Spleen (tissue), 7 donors: ENCODE data around the gene PLAC9.

Experiments
- CTCF ChIP-seq, 11 experiments: fragments of 200-600 bp in 7 of 11; fragments of 450-650 bp in 4 of 11; sonication (generic) in 4 of 11; IDR thresholded peaks in 8 of 11; conservative IDR thresholded peaks in 3 of 11; 1 replicate in 7 of 11; 2 replicates in 4 of 11; pipeline versions ENCODE4 v1.4.0 to v1.8.0; 2016 to 2021; ENCODE audit warnings: antibody characterized with exemption in 11 of 11, inconsistent platforms in 4 of 11, mild to moderate bottlenecking in 1 of 11
- POLR2A ChIP-seq, 3 donors: fragments of 450-650 bp; IDR thresholded peaks; one replicate each; pipeline ENCODE4 v1.5.1; 2017; ENCODE audit warnings: antibody characterized with exemption in 3 of 3, mild to moderate bottlenecking in 1 of 3
- donor health status: DM: no; HTN: no; CAD: no; lungs with moderate emphysema.
- donor health status: DM: no; HTN: no; CAD: no.
- donor health status: DM: no; HTN: no; CAD: no.

- TF ChIP-seq POLR2A (IDR thresholded peaks at IDR 0.05) (no peak), CTCF (IDR thresholded peaks at IDR 0.05 in 8 of 11, conservative IDR thresholded peaks at IDR 0.05 in 3 of 11) (no peak)
These were observed 23.7 kb downstream of the PLAC9 start for GRCh38 chr10:80156216-80156615.
